ENCODE measurements around the gene STK17B.

GRCh38 chr2:196160946-196161345 lies 10.4 kb downstream of the STK17B start:
- TF ChIP-seq POLR2A (IDR thresholded peaks at IDR 0.05; ENCODE audit: extremely low read depth, insufficient read length), result no peak
- no peak for TF ChIP-seq CTCF (IDR thresholded peaks at IDR 0.05; ENCODE audit: low read depth, low read length)

All from NB4 (cell line).